ENCODE results near the gene GATB. TPM values are rescaled to one million over a fixed set of nuclear protein-coding genes. Genes with fewer than 3 reads are reported as not detected.

GATB gene, protein sequence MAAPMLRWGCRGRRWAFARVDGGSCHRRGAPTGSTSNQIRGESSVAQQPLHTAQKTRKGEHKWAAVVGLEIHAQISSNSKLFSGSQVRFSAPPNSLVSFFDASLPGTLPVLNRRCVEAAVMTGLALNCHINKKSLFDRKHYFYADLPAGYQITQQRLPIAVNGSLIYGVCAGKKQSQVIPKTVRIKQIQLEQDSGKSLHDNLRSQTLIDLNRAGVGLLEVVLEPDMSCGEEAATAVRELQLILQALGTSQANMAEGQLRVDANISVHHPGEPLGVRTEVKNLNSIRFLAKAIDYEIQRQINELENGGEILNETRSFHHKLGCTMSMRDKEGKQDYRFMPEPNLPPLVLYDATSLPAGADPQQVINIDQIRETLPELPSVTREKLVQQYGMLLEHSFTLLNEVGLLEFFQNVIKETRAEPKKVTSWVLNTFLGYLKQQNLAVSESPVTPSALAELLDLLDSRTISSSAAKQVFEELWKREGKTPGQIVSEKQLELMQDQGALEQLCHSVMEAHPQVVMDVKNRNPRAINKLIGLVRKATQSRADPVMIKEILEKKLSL
- total RNA-seq, result 17.5 and 20.3 TPM in 2 replicates

DNA sequence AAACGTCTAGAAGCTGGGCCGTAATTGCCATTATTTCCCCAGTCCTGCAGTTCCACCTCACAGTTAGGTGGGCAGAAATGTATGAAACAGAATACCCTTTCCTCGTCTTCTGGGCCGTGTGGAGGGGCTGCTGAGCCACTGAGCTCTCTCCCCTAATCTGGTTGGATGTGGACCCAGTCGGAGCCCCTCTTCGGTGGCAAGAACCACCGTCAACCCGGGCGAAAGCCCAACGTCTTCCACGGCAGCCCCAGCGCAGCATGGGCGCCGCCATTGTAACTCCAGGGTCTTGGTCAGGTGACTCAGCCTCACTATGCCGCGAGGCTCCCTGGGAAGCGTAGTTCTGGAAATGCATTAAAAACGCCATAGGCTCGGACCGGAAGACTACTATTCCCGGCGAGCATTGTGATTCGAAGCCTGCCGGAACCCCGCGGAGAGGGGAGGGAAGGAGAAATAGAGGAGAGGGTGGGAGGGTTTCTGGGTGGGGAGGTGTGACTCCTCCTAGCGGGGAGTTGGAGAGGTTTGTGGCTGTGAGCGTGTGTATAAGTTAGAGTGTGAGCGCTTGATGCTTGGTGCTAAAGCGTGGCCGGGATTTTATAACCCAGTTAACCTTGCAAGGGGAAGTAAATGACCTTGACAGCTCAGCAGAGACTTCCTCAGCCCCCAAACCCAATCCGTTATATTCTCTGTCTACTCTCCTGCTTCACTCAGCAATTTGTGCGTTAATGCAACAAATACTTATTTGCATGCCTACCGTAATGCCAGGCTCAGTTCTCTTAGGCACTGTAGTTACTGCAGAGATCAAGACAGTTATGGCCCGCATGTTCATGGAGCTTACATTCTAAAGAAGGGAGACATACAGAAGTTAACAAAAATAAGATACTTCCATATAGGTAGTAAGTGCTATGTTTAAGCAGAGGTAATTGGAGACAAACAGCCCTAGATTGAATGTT is at the start of gene GATB:
TSS of gene GATB (minus strand) at position 296 of the 950 bp plus-strand sequence. CDS start at position 271, 25 bp downstream.

All from bronchial smooth muscle cell (primary cell).